IMR-90 (cell line): ENCODE measurements around the gene AKT3. TPM values are rescaled to one million over a fixed set of nuclear protein-coding genes. Genes with fewer than 3 reads are reported as not detected.

Source experiments
- ATAC-seq: fragments of 200-7000 bp; cut with Tn5 transposase; 2 replicates; pipeline ENCODE4 v1.9.1; 2020; ENCODE audit warnings: low read depth, mild to moderate bottlenecking, moderate library complexity
- BruUV-seq: library from RNA; stranded (reverse); fragments of 400-500 nt; replicated peaks from 2 replicates; lab custom pipeline; 2021; lab: Mats Ljungman, UMichigan
- CTCF ChIA-PET: fragments of 300-600 bp; formaldehyde crosslinking; extraction: SDS; loops from one replicate; lab custom pipeline; 2021; ENCODE audit warnings: antibody characterized with exemption; lab: Yijun Ruan, JAX
- POLR2A ChIA-PET: fragments of 300-600 bp; sonication (Branson Sonifier 250); formaldehyde crosslinking; loops from one replicate; lab custom pipeline; 2022; ENCODE audit warnings: antibody characterized with exemption; ENCODE audit not compliant: unreplicated experiment; lab: Charles Lee
- DNase-seq: peaks from one replicate; pipeline ENCODE4 v3.0.0; 2013
- H2AFZ ChIP-seq: replicated peaks from 2 replicates; pipeline ENCODE3; 2013; ENCODE audit warnings: low read length, mild to moderate bottlenecking; ENCODE audit not compliant: poor library complexity
- H2AK5ac ChIP-seq: 2 replicates; pipeline ENCODE4 v1.6.1; 2013; ENCODE audit warnings: low read depth, low read length, inconsistent platforms
- H2AK9ac ChIP-seq: replicated peaks from 2 replicates; pipeline ENCODE3; 2013; ENCODE audit warnings: mild to moderate bottlenecking, low read depth, low read length, moderate library complexity; ENCODE audit not compliant: poor library complexity
- H2BK120ac ChIP-seq: 2 replicates; pipeline ENCODE4 v1.6.1; 2013; ENCODE audit warnings: low read depth, low read length, inconsistent platforms
- H2BK15ac ChIP-seq: 3 replicates; pipeline ENCODE4 v1.6.1; 2013; ENCODE audit warnings: low read depth, low read length, inconsistent platforms
- H2BK20ac ChIP-seq: 2 replicates; pipeline ENCODE4 v1.6.1; 2013; ENCODE audit warnings: low read depth, mild to moderate bottlenecking, inconsistent platforms, low read length, moderate library complexity
- H2BK5ac ChIP-seq: 2 replicates; pipeline ENCODE4 v1.6.1; 2013; ENCODE audit warnings: mild to moderate bottlenecking, low read depth, low read length, inconsistent platforms; ENCODE audit not compliant: poor library complexity, severe bottlenecking
- H3K14ac ChIP-seq: replicated peaks from 2 replicates; pipeline ENCODE4 v1.6.1; 2013; ENCODE audit warnings: low read depth, low read length, inconsistent platforms
- H3K18ac ChIP-seq: 2 replicates; pipeline ENCODE4 v1.6.1; 2013; ENCODE audit warnings: low read depth, low read length, control low read depth
- H3K23ac ChIP-seq: 2 replicates; pipeline ENCODE4 v1.6.1; 2013; ENCODE audit warnings: low read depth, low read length, inconsistent platforms
- H3K27ac ChIP-seq: 2 replicates; pipeline ENCODE4 v1.5.1; 2013; ENCODE audit warnings: mild to moderate bottlenecking, control low read depth, low read length; ENCODE audit not compliant: insufficient read depth
- H3K27me3 ChIP-seq: 2 replicates; pipeline ENCODE4 v1.6.1; 2013; ENCODE audit warnings: low read length; ENCODE audit not compliant: control insufficient read depth, insufficient read depth
- H3K36me3 ChIP-seq: 2 replicates; pipeline ENCODE4 v1.6.1; 2013; ENCODE audit warnings: low read length, mixed read lengths; ENCODE audit not compliant: control insufficient read depth, insufficient read depth
- H3K4ac ChIP-seq: 2 replicates; pipeline ENCODE4 v1.6.1; 2013; ENCODE audit warnings: low read depth, low read length, inconsistent platforms
- H3K4me1 ChIP-seq: 2 replicates; pipeline ENCODE4 v1.6.1; 2013; ENCODE audit warnings: low read length, mixed read lengths; ENCODE audit not compliant: control insufficient read depth, insufficient read depth
- H3K4me2 ChIP-seq: 2 replicates; pipeline ENCODE4 v1.6.1; 2013; ENCODE audit warnings: low read depth, mild to moderate bottlenecking, control low read depth, low read length, moderate library complexity
- H3K4me3 ChIP-seq: 2 replicates; pipeline ENCODE4 v1.5.1; 2013; ENCODE audit warnings: low read depth, mild to moderate bottlenecking, control low read depth, low read length, moderate library complexity; ENCODE audit not compliant: insufficient read depth
- H3K56ac ChIP-seq: 2 replicates; pipeline ENCODE4 v1.6.1; 2013; ENCODE audit warnings: low read length, inconsistent platforms; ENCODE audit not compliant: insufficient read depth; ENCODE audit errors: extremely low read depth
- H3K79me1 ChIP-seq, 2 experiments: 2 replicates each; pipeline ENCODE4 v1.6.1; 2013; ENCODE audit warnings: low read length in 2 of 2, inconsistent platforms in 1 of 2, low read depth in 1 of 2
- H3K9ac ChIP-seq: 2 replicates; pipeline ENCODE4 v1.6.1; 2013; ENCODE audit warnings: low read depth, low read length, control low read depth
- H3K9me1 ChIP-seq: 2 replicates; pipeline ENCODE4 v1.6.1; 2013; ENCODE audit warnings: low read length, inconsistent platforms; ENCODE audit not compliant: insufficient read depth
- H3K9me3 ChIP-seq: 2 replicates; pipeline ENCODE4 v1.6.1; 2013; ENCODE audit warnings: low read length; ENCODE audit not compliant: control insufficient read depth, insufficient read depth
- H4K20me1 ChIP-seq: 2 replicates; pipeline ENCODE4 v1.6.1; 2013; ENCODE audit warnings: low read length, inconsistent platforms; ENCODE audit not compliant: insufficient read depth
- H4K5ac ChIP-seq: 2 replicates; pipeline ENCODE4 v1.6.1; 2013; ENCODE audit warnings: mild to moderate bottlenecking, low read depth, low read length, control low read depth
- H4K8ac ChIP-seq, 2 experiments: 2 replicates each; pipeline ENCODE4 v1.6.1; 2013; ENCODE audit warnings: low read depth in 2 of 2, low read length in 2 of 2, control low read depth in 1 of 2, inconsistent platforms in 1 of 2
- H4K91ac ChIP-seq: 2 replicates; pipeline ENCODE4 v1.6.1; 2013; ENCODE audit warnings: low read depth, low read length, inconsistent platforms; ENCODE audit not compliant: insufficient read depth
- BHLHE40 ChIP-seq: fragments of 150-350 bp; IDR thresholded peaks from 2 replicates; pipeline ENCODE4 v1.6.1; 2016; ENCODE audit warnings: mild to moderate bottlenecking, low read depth, low read length
- CEBPB ChIP-seq: IDR thresholded peaks from 2 replicates; pipeline ENCODE4 v1.6.1; 2012; ENCODE audit warnings: low read depth, low read length, improper control_type of control experiment
- CHD1 ChIP-seq: IDR thresholded peaks from 2 replicates; pipeline ENCODE4 v1.6.1; 2012; ENCODE audit warnings: low read depth, low read length, improper control_type of control experiment
- ELK1 ChIP-seq: fragments of 150-350 bp; IDR thresholded peaks from 2 replicates; pipeline ENCODE4 v1.6.1; 2016; ENCODE audit warnings: low read depth, mild to moderate bottlenecking, low read length, moderate library complexity, borderline replicate concordance
- FOS ChIP-seq: fragments of 150-350 bp; IDR thresholded peaks from 2 replicates; pipeline ENCODE4 v1.6.1; 2016; ENCODE audit warnings: low read depth, low read length
- MAFK ChIP-seq: IDR thresholded peaks from 2 replicates; pipeline ENCODE4 v1.6.1; 2012; ENCODE audit warnings: low read depth, low read length, improper control_type of control experiment
- MAZ ChIP-seq: IDR thresholded peaks from 2 replicates; pipeline ENCODE4 v1.6.1; 2012; ENCODE audit warnings: low read depth, mild to moderate bottlenecking, low read length, improper control_type of control experiment, moderate library complexity, borderline replicate concordance
- NFE2L2 ChIP-seq: fragments of 150-350 bp; IDR thresholded peaks from 2 replicates; pipeline ENCODE4 v1.6.1; 2016; ENCODE audit warnings: low read depth, mild to moderate bottlenecking, low read length
- POLR2A ChIP-seq: IDR thresholded peaks from 2 replicates; pipeline ENCODE4 v1.6.1; 2012; ENCODE audit warnings: mild to moderate bottlenecking, low read depth, low read length
- RAD21 ChIP-seq: IDR thresholded peaks from 2 replicates; pipeline ENCODE4 v1.6.1; 2012; ENCODE audit warnings: low read length, improper control_type of control experiment
- RFX5 ChIP-seq: IDR thresholded peaks from 2 replicates; pipeline ENCODE4 v1.8.0; 2012; ENCODE audit warnings: low read depth, mild to moderate bottlenecking, low read length, moderate library complexity
- USF2 ChIP-seq: fragments of 150-350 bp; IDR thresholded peaks from 2 replicates; pipeline ENCODE4 v1.6.1; 2017; ENCODE audit warnings: mild to moderate bottlenecking, antibody characterized with exemption, low read length, low read depth
- dilution Hi-C: fragments of 300-500 bp; cut with HindIII; formaldehyde crosslinking; loops from one replicate; pipeline ENCODE4 v1.14.3; 2018; ENCODE audit warnings: low sequenced_read_pairs; ENCODE audit not compliant: unreplicated experiment
- in situ Hi-C: fragments of 300-500 bp; cut with MboI; formaldehyde crosslinking; loops from 3 replicates; pipeline ENCODE4 v1.14.3; 2019; ENCODE audit warnings: low sequenced_read_pairs, inconsistent platforms, mixed read lengths
- intact Hi-C: fragments of 100-400 bp; cut with micrococcal nuclease; formaldehyde crosslinking; loops from 2 replicates; pipeline ENCODE4 v1.10.0; 2022
- polyA plus RNA-seq, 3 experiments: library from polyadenylated mRNA; depleted of rRNA; stranded (reverse); fragments of >200 nt; gene quantifications; 2 replicates each; pipeline ENCODE4 v1.2.3, GENCODE V29; 2012; ENCODE audit warnings: low replicate concordance in 1 of 3
- total RNA-seq: library from RNA; depleted of rRNA; stranded (reverse); fragments of >200 nt; gene quantifications from 2 replicates; pipeline ENCODE4 v1.2.3, GENCODE V29; 2012
- TF ChIP-seq, protein P1 (sequence below): conservative IDR thresholded peaks from 2 replicates; pipeline ENCODE4 v1.5.1; 2012; ENCODE audit warnings: mild to moderate bottlenecking, low read depth, low read length, improper control_type of control experiment

AKT3 gene
- total and polyA plus RNA-seq, 2 of the 4 experiments (the other 2 are of a cell fraction) = 15.2 to 19.4 TPM

DNA sequence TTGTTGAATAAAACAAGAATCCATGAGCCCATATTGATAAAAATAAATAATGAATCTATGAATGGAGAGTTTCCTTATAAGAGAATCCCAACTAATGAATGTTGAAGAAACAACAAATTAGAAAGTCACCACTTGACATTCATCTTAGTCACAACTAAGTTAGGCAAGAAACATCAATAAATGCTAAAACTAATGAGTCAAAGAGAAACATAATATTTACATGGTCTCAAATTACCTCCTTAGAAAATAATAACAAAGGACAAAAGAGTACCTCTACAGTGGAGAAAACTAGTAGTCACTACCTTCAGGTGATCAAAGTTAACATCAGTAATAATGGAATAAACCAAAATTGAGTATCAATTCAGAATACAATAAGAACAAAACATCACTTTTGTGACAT, 93.5 kb downstream of the AKT3 start:
- Histone ChIP-seq H4K91ac (no peak overlapping the region), H3K14ac (no peak overlapping the region), H3K56ac (no peak overlapping the region; the same call in 1 of the 2 replicates), H3K4me2 (no peak overlapping the region), H3K23ac (no peak overlapping the region), H2AK9ac (no peak overlapping the region), H3K27ac (no peak overlapping the region), H3K18ac (no peak overlapping the region), H3K4ac (no peak overlapping the region), H2AK5ac (no peak overlapping the region), H2BK20ac (no peak overlapping the region), H3K36me3 (no peaks in the 10 kb centered on the region), H3K9me1 (peaks cover 5% of the 10 kb centered on the region; the same call in 1 of the 2 replicates), H2AFZ (no peak overlapping the region), H3K27me3 (no peaks in the 10 kb centered on the region), H2BK120ac (no peak overlapping the region), H2BK15ac (no peak overlapping the region), H3K9ac (no peak overlapping the region), H3K4me3 (no peak overlapping the region), H3K4me1 (no peaks in the 10 kb centered on the region), H2BK5ac (no peak overlapping the region), H4K5ac (no peak overlapping the region), H4K8ac (no peak overlapping the region), H3K79me1 (peaks cover 36 to 38% of the 10 kb centered on the region in 2 experiments), H3K9me3 (no peaks in the 10 kb centered on the region), H4K20me1 (peaks cover 10% of the 10 kb centered on the region; the same call in 1 of the 2 replicates)
- ATAC-seq = no peak
- no TSS peak for BruUV-seq
- dilution Hi-C loops = no loop called here
- no peak for TF ChIP-seq RFX5
- TF ChIP-seq CHD1 = no peak
- no peak for TF ChIP-seq NFE2L2
- TF ChIP-seq CEBPB = no peak
- TF ChIP-seq POLR2A = no peak
- no peak for TF ChIP-seq BHLHE40
- TF ChIP-seq, protein P1, sequence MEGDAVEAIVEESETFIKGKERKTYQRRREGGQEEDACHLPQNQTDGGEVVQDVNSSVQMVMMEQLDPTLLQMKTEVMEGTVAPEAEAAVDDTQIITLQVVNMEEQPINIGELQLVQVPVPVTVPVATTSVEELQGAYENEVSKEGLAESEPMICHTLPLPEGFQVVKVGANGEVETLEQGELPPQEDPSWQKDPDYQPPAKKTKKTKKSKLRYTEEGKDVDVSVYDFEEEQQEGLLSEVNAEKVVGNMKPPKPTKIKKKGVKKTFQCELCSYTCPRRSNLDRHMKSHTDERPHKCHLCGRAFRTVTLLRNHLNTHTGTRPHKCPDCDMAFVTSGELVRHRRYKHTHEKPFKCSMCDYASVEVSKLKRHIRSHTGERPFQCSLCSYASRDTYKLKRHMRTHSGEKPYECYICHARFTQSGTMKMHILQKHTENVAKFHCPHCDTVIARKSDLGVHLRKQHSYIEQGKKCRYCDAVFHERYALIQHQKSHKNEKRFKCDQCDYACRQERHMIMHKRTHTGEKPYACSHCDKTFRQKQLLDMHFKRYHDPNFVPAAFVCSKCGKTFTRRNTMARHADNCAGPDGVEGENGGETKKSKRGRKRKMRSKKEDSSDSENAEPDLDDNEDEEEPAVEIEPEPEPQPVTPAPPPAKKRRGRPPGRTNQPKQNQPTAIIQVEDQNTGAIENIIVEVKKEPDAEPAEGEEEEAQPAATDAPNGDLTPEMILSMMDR = no peak
- TF ChIP-seq FOS = no peak
- no peak for TF ChIP-seq MAFK
- TF ChIP-seq MAZ = no peak
- no peak for TF ChIP-seq RAD21
- TF ChIP-seq ELK1 = no peak
- no peak for TF ChIP-seq USF2
- POLR2A ChIA-PET = no interaction called here
- in situ Hi-C loops = no loop called here
- no peak for DNase-seq
- intact Hi-C loops = no loop called here
- CTCF ChIA-PET = no interaction called here
